HPDE6-E6E7 (cell line): Measurements from ENCODE around the gene PSMA8.
"Not testable (repeated sequence)": the region's sequence is repeated elsewhere in the genome, so short reads cannot be mapped to it uniquely, and the experiment has no call there.

Experiments used
- DNase-seq: peaks from one replicate; pipeline ENCODE4 v3.0.0; 2011; ENCODE audit warnings: missing footprints; ENCODE audit errors: extremely low spot score

Gene PSMA8

DNA sequence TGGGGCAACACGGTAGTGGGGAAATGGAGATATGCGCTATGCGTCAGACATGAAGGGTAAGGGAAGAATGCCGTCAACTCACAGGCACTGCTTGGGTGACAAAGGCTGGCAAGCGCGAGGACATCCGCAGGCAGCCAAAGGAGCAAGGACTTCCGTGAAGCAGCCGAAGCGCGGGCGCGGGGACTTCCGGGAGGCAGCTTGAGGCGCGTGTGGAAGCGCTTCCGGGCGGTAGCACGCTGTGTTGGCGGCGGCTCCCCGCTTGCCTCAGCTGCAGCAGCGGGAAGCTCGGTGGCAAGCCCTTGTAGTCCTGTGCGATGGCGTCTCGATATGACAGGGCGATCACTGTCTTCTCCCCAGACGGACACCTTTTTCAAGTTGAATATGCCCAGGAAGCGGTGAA lies at the start of gene PSMA8:
Gene PSMA8, plus strand, starts transcription at position 218 of the 400 bp plus-strand sequence. Its CDS starts 97 bp downstream, at position 315.
- DNase-seq = no peak

DNA sequence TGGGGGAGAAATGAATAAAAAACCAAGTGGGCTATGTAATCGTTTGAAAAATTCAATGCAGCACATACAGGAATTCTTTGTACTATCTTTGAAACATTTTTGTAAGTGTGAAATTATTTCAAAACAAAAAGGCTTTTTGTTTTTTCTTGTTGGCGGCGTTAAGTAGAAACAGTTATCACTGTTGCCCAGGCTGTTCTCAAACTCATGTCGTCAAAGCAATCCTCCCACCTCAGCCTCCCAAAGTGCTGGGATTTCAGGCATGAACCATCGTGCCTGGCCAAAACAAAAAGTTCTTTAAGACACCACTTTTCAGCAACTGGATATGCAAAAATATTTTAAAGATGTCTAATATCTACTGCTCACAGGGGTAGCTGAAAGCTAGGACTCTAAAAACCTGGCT lies 48.6 kb upstream of the PSMA8 start:
- no peak for DNase-seq

DNA sequence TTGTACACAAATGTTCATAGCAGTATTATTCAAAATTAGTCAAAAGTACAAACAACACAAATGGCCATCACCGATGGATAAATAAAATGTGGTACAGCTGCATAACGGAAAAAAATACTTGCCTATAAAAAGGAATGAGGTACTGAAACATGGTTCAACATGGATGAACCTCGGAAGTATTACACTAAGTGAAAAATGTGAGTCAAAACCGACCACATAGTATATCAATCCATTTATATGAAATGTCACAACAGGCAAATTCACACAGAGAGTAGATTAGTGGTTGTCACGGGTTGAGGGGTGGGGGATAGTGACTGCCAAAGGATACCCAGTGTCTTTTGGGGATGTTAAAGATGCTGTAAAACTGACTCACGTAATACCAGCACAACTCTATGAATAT lies 46.7 kb upstream of the PSMA8 start:
- DNase-seq = no peak

DNA sequence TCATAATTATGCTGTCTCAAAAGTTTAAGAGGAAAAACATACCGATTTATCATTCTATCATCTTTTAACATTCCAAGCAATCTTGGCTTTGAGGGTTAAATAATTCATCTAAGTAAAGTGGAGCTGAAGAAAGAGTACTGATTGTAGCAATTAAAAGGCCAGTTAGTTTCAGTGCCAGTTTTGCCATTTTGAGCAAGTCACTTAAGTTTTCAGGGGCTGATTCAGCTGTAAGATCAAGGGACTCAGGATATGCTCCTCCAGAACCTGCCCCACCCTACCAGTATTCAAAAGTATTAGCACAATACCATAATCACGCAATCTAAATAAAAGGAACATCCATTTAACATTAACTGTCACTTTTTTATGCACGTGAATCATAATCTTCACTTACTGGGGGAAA lies 45.2 kb upstream of the PSMA8 start:
- DNase-seq = no peak

DNA sequence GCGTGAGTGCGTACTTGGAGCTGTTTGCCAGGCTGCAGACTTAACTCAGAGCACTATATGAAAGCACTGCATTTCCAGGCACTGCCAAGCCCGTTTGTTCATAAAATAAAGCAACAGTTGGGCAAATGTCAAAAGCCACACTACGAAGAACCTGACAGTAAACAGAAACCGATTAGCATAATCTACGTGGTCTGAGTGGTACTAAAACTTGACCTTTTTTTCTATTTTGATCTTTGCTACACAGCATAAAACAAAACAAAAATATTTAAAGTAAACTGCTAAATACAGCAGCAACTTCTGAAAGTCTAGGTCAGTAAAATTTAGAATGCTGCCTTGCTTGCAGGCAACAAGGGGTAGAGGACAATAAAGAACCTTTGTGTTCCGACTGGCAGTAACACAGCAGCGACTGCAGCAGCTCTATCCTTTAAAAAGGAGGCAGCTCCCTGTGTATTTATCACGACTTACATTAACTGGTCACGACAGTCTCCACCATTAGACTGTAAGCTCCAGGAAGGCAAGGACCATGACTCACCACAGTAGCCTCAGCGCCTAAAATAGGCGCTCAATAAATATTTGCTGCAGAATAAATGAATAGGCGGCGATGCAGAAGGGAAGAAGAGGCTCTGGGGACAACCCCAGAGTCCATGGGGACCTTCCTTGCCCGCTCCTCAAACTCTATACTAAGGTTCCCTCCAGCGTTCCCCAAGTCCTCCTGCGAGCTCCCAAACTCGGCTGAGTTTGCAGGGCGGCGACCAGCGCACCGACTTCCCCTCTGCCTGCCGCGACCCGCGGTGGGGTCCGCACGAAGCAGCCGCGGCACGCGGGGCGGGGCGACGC lies 44.2 kb upstream of the PSMA8 start:
- no peak for DNase-seq

DNA sequence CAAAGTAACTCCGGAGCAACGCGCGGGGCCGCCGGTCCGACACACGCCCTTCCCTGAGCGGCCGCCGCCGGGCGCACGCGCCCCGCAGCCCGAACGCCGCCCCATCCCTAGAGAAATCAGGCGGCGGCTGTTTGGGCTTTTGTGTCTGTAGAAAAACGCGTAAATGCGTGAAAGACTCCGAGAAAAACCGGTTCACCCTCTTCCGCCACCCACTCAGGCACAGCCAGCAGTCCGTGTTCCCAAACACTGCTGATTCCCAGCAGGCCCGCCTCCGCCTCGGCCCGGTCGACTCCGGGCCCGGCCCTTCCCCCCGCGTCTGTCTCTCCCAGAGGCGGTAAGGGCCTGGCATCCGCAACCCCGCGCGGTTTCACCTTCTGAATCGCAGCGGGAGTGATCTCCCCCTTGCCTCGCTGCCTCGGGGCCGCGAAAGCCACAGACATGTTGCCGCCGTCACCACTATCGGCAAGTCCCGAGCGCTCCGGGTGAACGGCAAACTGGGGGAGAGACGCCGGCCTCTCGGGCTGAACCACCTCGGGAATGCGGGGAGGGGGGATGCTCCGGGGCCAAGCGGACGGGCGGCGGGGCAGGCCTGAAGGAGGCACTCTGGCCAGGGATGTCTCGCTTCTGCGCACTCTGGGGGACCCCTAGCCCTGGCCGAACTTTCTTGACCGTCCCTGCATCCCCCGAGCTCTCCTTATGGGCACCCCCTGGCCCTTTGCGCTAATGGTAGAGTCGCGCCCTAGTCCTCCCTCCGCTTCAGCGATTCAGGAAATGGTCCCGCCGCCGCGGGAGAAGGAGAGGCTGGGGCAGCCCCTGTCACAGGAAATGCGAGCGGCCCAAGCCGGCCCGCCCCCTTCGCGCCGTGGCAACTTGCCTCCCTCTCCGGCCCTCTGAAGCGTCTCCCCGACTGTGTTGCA lies 43.3 kb upstream of the PSMA8 start, which contains the start of gene SS18:
Gene SS18, minus strand, starts transcription at position 484 of the 917 bp plus-strand sequence. Its CDS starts 44 bp downstream, at position 440.
- DNase-seq = peak; percentile 90

DNA sequence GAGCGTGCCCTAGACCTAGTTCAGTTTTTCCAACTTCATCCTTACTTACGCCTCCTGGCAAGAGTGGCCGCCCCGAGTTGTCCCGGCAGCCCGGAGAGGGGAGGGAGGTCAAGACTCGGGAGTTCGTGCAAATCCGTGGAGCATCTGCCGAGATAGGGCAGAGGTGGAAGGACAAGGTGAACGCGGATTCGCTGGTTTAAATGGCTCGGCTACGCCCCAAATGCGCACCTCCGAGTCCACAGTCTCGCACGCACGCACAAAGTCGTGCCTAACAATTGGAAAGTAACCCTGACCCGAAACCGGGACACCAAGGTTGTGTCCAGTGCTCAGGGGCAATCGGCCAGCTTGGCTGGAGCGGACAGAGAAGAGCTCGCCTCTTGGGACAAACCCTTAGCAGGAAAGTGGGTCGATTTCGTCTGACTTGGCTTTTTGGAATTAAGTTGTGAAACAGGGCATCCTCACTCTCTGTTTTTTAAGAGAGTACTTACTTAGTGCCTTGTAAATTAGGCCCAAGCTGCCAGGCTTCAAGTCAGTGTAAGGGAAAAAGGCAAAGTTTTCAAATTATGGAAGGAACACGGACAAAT lies 42.5 kb upstream of the PSMA8 start:
- DNase-seq = peak; percentile 35

DNA sequence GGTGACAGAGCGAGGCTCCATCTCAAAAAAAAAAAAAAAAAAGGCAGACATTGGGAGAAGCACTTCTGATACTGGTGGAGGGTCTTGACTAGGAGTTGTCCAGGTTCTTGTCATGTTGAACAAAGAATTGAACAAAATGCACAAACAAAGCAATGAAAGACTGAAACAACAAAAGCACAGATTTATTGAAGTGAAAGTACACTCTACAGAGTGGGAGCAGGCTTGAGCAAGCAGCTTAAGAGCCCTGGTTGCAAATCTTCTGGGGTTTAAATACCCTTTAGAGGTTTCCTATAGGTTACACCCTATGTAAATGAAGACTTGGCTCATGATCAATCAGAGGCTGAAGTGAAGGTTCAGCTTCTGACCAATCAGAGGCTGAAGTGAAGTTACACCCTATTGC lies 36.8 kb upstream of the PSMA8 start:
- no peak for DNase-seq

DNA sequence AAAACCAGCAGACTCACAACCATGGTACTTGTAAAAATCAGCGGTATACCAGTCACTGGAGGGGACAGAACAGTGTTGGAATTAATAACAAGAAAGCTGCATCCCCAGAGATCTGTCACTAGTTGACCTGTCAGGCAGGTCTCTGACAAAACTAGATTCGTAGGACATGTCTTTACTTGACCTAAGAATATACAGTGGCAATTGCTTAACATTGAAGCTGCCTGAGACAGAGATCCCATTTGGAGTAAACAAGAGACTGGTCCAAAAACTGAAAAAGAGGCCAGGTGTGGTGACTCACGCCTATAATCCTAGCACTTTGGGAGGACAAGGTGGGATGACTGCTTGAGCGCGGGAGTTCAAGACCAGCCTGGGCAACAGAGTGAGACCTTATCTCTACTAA lies 36.1 kb upstream of the PSMA8 start:
- peak; percentile 16 for DNase-seq

DNA sequence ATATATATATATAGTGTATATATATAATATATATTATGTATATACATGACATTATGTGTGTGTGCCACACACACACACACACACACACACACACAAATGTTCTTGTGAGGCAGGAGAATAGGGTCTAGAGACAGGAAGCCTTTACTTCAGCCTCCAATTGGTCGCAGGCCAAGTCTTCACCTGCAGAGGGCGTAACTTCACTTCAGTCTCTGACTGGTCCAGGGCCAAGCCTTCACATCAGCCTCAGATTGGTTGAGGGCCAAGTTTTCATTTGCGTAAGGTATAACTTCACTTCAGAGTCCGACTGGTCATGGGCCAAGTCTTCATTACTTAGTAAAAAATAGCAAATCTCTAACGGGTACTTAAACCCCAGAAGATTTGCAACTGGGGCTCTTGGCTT lies 30.1 kb upstream of the PSMA8 start:
- no peak for DNase-seq

DNA sequence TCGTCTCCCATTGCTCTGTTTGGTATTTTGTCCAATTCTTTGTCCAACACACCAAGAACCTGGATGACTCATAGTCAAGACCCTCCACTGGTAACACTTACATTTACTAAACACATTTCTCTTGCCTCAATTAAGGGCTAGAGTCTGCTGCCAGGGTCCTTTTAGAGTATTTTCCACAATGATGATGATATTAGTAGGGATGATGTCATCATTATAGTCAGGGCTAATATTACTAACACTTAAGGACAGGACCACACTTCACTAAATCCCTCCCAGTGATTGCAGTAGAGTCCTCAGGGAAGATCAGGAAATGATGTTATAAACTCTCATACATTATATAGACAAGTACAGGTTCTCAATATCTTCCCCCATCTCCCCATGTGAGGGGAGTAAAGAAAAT lies 29.6 kb upstream of the PSMA8 start:
- no peak for DNase-seq

DNA sequence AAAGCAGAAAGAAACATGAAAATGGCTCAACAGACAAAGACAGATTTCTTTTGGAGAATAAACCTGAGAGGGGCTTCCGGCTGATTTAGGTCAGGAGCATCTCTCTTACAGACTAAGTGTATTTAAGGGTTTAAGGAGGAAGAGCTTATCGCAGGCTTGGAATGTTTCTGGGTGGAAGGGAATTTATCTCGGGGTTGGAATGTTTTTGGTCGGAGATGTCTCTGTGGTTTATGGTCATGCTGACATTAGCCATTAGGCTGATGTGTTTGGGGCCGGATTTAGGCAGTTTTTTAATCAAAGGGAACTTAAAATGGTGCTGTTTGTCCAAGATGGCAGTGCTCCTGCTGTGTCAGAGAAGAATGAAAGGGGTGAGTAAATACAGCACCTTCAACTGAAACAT lies 14.4 kb upstream of the PSMA8 start:
- DNase-seq = no peak

DNA sequence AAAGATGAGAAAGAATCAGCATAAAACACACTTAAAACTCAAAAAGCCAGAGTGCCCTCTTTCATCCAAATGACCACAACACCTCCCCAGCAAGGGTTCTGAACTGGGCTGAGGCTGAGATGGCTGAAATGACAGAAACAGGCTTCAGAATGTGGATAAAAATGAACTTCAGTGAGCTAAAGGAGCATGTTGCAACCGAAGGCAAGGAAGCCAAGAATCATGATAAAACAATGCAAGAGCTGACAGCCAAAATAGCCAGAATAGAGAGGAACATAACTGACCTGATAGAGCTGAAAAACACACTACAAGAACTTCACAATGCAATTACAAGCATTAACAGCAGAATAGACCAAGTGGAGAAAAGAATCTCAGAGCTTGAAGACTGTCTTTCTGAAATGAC lies 12.2 kb upstream of the PSMA8 start:
- DNase-seq = no peak

DNA sequence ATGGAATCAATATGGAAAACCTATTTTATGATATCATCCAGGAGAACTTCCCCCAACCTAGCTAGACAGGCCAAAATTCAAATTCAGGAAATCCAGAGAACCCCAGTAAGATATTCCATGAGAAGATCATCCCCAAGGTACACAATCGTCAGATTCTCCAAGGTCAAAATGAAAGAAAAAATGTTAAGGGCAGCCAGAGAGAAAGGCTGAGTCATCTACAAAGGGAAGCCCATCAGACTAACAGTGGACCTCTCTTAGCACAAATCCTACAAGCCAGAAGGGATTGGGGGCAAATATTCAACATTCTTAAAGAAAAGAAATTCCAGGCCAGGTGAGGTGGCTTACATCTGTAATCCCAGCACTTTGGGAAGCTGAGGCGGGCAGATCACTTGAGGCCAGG lies 11.7 kb upstream of the PSMA8 start:
- DNase-seq = not testable (repeated sequence)

DNA sequence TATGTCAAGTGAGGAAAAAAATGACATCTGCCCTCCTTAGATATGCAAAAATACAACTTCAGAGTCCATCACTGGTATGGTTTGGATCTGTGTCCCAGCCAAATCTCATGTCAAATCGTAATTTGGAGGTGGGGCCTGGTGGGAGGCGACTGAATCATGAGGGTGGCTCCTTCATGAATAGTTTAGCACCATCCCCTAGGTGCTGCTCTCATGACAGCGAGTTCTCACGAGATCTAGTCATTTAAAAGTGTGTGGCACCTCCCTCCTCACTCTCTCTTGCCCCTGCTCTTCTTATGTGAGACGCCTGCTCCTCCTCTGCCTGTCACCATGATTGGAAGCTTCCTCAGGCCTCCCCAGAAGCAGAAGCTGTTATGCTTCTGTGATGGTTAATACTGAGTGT lies 5.9 kb upstream of the PSMA8 start:
- DNase-seq = no peak

DNA sequence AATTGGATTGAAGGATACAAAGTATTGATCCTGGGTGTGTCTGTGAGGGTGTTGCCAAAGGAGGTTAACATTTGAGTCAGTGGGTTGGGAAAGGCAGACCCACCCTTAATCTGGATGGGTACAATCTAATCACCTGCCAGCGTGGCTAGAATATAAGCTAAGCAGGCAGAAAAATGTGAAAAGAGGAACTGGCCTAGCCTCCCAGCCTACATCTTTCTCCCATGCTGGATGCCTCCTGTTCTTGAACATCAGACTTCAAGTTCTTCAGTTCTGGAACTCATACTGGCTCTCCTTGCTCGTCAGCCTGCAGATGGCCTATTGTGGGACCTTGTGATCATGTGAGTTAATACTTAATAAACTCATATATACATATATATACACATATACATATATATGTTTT lies 5.5 kb upstream of the PSMA8 start:
- DNase-seq = not testable (repeated sequence)

DNA sequence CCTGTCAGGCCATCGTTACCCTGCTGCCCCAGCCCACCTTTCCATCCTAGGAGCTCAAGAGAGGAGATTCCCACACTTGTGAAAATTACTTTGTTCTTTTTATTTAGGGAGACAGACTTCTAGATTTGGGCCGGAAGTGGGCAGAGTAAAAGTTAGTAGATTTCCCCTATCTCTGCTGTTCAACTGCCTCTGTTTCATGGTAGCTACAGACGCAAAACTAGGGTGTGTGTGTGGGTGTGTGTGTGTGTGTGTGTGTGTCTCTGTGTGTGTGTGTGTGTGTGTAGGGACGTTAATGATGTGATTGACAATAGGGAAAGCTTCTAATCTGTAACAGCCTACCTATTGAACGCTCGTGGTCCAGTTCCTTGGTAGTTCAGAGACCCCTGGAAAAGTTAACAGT lies 438 bp downstream of the PSMA8 start:
- DNase-seq = no peak

DNA sequence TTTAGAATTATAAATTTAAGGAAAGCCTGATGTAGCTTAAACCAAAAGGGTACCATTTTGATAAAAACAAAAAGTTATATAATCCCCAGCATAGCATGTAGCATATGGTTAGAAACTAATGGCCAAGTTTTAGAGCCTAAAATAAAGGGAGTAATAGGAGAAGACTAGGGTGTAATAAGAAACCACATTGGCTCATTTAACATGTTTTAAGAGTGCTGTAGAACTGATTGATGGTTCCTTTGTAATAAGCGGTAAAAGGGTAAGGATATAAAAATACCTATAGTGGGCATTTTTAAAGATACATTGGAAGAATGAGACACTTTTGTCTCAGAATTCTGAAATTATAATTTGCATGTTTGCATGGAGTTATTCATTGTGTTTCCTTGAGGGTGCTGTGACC lies 1.9 kb downstream of the PSMA8 start:
- DNase-seq = no peak

DNA sequence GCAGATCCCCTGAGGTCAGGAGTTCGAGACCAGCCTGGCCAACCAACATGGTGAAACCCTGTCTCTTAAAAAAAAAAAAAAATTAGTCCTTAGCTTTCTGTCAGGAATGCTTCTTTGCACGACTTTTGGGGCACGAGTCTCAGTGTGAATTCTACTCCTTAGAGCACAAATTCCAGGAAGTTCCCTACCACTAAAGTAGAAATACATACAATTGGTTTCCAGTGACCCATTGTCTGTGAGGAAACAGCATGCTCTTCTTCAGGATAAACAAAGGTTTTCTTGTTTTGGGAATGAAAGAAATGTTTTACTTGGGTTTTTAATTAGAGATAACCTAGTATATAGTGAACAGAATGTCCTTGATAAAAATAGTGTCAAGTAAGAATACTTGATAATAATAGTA lies 23.7 kb downstream of the PSMA8 start:
- DNase-seq = no peak

DNA sequence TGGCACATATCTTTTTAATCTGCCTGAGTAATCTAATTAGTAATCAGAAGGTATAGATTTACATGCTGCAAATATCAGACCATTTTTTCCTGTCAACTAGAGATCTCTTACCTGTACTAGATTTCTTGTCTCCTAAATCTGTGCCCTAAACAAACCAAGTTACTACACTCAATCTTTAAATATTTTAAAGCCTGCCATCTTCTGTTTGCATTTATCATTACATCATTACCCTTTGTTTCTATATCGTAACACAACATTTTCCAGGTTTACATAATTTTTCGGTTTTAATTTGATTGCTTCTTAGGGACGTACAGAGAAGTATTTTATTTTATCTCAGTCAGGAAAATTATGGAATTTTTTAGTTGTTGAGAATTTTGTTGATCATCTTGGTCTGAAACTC lies 25.7 kb downstream of the PSMA8 start:
- DNase-seq = peak; percentile 6

DNA sequence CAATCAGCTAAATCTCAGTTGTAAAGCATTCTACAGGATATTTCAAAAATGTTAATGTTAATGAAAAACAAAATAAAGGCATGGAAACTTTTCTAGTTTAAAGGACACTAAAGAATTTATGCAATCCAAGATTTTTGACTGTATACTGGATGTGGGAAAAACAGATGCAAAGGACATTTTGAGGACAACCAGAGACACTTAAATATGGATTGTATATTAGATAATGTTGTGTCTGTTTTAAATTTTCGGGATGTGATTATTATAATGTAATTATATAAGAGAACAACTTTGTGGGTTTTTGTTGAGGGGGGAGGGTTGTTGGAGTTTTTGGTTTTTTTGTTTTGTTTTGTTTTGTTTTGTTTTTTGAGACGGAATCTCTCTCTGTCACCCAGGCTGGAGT lies 30.9 kb downstream of the PSMA8 start:
- DNase-seq = no peak

DNA sequence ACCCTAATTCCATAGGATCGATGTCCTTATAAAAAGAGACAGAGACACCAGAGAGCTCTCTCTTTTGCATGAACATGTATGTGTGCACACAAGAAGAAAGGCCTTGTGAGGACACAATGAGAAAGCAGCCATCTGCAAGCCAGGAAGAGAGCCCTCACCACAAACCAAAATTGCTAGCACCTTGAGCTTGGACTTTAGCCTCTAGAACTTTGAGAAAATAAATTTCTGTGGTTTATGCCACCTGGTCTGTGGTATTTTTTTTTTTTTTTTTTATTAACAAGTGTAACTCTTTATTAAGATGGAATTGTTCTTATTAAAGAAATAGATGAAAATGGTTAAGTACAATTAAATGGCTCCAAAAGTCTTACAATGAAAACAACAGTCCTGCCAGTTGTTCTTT lies 33.9 kb downstream of the PSMA8 start:
- not testable (repeated sequence) for DNase-seq
